GM19467 (cell line): ENCODE data around the gene SLC7A6OS.
"Not testable (repeated sequence)": the region's sequence is repeated elsewhere in the genome, so short reads cannot be mapped to it uniquely, and the experiment has no call there.

Experiments used
- ATAC-seq: cut with Tn5 transposase; IDR thresholded peaks from one replicate; pipeline ENCODE4 v1.9.1; 2021; ENCODE audit warnings: mild to moderate bottlenecking, moderate library complexity; ENCODE audit not compliant: unreplicated experiment

The SLC7A6OS gene

GRCh38 chr16:68299571-68300453, 10.9 kb downstream of the SLC7A6OS start:
- ATAC-seq: no peak

GRCh38 chr16:68298907-68299561, 11.7 kb downstream of the SLC7A6OS start:
- ATAC-seq: no peak

DNA sequence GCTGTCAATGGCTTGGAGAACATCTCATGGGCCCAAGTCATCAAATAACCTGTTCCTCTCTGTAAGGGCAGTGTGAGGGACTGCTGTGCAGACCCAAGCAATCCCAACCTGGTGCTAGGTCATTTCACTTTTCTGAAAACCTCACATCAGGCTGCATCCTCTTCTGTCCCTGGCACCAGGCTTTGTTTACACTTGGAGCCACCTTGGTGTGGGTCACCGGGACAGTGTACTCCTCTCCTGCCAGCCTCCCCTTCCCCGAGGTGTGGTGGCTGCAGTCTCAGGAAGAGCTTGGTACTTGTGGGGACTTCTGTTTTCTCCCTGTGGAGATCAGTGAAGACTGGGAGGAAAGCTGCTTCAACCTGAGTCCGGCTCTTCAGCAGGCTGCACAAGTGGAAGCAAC, 12.4 kb downstream of the SLC7A6OS start:
- no peak for ATAC-seq

- ATAC-seq: no peak
Observed at GRCh38 chr16:68297908-68298307, 12.8 kb downstream of the SLC7A6OS start.

DNA sequence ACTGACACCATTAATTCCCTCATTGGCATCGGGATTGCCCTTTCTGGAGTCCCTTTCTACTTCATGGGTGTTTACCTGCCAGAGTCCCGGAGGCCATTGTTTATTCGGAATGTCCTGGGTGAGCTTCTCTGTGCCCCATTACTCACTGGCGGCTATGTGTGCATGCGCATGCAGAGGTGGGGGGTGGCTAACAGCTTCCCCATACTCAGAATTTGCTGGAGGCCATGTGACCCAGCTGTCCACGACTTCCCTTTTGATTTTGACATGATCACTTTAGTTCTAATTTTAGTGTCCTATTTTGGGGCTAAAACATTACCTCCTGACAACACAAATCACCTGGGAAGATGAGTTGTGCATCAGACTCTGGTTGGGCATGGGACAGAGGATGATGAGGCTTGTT, 14.1 kb downstream of the SLC7A6OS start:
- ATAC-seq: no peak

DNA sequence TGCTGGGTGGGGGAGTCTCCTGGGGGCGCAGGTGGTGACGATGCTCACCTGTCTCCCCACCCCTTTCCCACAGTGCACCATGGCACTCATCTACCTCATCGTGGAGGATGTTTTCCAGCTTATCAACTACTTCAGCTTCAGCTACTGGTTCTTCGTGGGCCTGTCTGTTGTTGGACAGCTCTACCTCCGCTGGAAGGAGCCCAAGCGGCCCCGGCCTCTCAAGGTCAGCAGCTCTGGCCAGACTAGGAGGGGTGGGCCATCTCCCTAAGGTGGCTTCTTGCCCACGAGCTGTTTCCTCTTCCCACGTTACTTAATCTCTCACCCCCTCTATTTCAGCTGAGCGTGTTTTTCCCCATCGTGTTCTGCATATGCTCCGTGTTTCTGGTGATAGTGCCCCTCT, 14.5 kb downstream of the SLC7A6OS start:
- ATAC-seq: no peak

DNA sequence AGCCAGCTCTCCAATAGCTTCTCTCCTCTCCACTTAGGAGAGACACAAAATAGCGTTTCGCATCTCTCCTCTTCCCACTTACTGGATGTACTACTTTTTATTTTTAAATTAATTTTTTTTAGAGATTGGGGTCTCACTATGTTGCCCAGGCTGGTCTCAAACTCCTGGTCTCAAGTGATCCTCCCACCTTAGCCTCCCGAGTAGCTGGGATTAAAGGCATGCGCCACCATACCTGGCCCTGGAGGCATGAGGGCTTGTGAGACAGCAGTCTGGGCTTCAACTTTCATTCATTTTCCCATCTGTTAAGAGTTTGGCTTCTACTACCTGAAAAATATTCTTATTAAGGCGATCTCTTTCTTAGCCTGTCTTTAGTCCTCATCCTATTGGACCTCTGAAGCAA, 18.3 kb downstream of the SLC7A6OS start:
- no peak for ATAC-seq

- no peak for ATAC-seq
Observed at GRCh38 chr16:68291227-68291626, 19.5 kb downstream of the SLC7A6OS start.

- ATAC-seq: no peak
Observed at GRCh38 chr16:68290450-68290849, 20.3 kb downstream of the SLC7A6OS start.

DNA sequence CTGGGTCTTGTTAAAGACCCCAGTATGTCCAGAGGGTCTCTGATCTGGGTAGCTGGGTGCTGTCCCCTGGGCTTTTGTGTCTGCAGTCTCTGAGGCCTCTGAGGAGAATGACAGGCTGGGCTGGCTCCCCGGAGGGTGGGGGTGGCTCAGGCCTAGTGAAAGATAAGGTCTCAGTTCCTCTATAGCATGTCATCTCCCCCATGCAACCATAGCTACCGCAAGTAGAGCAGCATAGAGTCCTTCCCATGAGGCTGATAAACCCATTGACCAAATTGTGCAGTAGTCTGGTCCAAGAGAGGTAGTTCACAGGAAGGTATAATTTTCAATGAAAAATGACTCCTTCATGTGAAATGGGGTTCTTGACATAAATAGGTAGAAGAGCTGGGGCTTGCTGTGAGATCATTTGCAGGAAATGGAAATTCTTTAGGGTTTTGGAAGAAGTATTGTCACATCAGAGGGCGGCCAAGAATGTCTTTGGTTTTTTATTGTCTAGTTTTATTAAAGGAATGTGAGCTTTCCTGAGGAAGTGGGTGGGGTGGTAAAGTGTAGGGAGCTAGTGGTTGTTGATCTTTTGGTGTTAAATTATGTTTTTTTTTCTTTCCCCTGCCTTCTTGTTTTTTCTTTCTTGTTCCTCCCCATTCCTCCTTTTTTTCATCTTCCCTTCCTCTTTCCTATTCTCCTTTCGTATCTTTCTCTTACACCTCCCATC, 21.0 kb downstream of the SLC7A6OS start:
- ATAC-seq: peak; percentile 67

- ATAC-seq: no peak
Observed at GRCh38 chr16:68289202-68289601, 21.5 kb downstream of the SLC7A6OS start.

- ATAC-seq: not testable (repeated sequence)
Observed at GRCh38 chr16:68288796-68289195, 21.9 kb downstream of the SLC7A6OS start.

- no peak for ATAC-seq
Observed at GRCh38 chr16:68288252-68288650, 22.5 kb downstream of the SLC7A6OS start.

DNA sequence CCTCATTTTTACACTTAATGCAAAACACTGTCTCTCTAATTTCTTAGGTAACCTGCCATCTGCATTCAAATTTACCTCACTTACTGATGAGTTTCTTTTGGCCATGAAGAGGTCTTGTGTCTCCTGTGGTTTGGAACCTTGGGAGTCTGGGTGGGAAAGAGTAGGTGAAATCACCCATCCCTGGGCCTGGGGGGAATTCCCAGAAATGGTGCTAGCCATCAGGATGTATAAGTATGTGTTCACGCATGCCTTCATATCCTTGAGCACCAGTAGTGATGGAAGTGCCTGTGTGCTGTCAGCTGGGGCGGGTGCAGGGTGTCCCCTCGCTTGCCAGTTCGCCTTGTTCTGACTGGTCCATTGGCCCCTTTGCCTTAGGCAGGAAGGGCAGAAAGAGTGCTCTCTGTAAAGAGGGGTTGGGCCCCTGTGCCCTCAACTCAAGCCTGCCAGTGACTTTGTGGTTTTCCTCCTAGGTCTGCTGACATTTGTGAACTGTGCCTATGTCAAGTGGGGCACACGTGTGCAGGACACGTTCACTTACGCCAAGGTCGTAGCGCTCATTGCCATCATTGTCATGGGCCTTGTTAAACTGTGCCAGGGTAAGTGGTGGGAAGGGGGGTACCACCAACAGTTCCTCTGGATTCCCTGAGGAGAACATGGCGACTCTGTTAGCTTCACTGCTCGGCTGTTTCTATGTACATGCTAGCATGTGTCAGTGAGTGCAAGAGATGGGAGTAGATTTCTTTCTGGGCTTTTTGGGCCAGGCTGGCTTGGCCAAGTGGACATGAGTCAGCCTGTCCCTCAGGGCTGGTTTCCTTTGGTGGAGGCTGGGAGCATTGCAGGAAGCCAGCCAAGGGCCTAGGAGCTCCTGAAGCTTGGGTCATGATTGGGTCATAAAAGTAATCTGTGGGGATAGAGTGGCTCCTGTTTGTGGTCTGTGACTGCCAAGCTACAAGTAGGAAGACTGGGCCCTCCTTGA, 23.2 kb downstream of the SLC7A6OS start:
- ATAC-seq: no peak

- no peak for ATAC-seq
Observed at GRCh38 chr16:68286153-68287074, 24.3 kb downstream of the SLC7A6OS start.

- no peak for ATAC-seq
Observed at GRCh38 chr16:68285683-68286082, 25.1 kb downstream of the SLC7A6OS start.

DNA sequence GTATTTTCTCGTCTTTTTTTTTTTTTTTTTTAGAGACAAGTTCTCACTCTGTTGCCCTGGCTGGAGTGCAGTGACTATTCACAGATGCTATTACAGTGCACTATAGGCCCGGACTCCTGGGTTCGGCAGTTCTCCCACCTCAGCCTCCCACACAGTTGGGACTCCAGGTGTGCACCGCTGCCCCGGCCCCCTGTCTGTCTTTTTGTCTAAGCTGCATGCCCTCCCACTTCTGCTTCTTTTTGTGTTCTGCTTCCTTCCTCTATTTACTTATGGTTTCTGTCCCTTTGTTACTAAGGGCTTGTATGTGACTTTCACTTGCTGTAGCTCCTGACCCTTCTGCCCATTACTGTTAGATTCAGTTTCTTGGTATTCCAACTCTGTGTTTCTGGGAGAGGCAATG, 25.9 kb downstream of the SLC7A6OS start:
- ATAC-seq: no peak

DNA sequence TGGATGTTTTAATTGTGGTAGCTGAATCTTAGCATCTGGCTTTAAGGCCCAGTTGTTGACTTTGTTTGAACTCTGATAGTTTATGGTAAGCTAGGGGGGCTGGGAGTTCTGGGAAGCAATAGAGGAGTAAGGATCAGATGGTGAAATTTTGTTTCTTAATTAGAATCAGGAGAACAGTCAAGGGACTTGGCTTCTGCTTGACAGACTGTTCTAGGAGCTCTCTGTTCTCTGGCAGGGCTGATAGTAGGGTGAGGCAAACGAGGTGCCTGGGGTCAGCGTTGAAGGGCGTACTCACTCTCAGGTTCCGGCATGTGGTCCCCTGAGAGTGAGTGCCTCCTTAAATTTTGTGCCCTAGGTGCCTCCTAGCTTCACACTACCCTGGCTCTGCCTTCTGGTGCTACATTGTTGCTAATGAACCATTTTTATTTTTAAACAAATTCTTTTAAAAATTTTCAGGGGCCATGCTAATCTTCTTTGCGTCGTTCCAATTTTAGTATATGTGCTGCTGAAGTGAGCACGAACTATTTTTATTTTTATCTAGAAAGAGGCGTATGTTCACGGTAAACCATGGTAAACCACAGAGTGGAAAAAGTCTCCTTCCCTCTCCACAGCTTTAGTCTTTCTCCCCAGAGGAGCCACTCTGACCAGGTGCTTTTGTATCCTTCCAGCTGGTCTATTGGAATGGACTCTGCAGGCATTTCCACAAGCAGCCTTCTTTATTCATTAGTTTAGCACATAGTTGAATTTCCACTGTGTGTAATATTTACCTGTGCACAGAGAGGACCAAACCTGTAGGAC, 26.7 kb downstream of the SLC7A6OS start:
- ATAC-seq: peak; percentile 39

- no peak for ATAC-seq
Observed at GRCh38 chr16:68283346-68283745, 27.4 kb downstream of the SLC7A6OS start.
